Osteocyte (in vitro differentiated cells): Measurements from ENCODE around the gene PLPP6. TPM values are rescaled to one million over a fixed set of nuclear protein-coding genes. Genes with fewer than 3 reads are reported as not detected.

Experiments
- DNase-seq: peaks from one replicate; pipeline ENCODE4 v3.0.0; 2021; ENCODE audit warnings: mixed read lengths; ENCODE audit not compliant: unreplicated experiment; ENCODE audit errors: extremely low spot score
- H3K27ac Mint-ChIP-seq: one replicate; pipeline ENCODE4 v1.8.0; 2021; ENCODE audit warnings: mild to moderate bottlenecking, mixed read lengths; ENCODE audit not compliant: unreplicated experiment
- H3K27me3 Mint-ChIP-seq: one replicate; pipeline ENCODE4 v1.8.0; 2021; ENCODE audit warnings: mixed read lengths; ENCODE audit not compliant: unreplicated experiment
- H3K36me3 Mint-ChIP-seq: one replicate; pipeline ENCODE4 v1.8.0; 2021; ENCODE audit warnings: mixed read lengths; ENCODE audit not compliant: unreplicated experiment
- H3K4me1 Mint-ChIP-seq: one replicate; pipeline ENCODE4 v1.8.0; 2021; ENCODE audit warnings: mixed read lengths; ENCODE audit not compliant: unreplicated experiment
- H3K4me3 Mint-ChIP-seq: one replicate; pipeline ENCODE4 v1.8.0; 2021; ENCODE audit warnings: mild to moderate bottlenecking, moderate library complexity, mixed read lengths; ENCODE audit not compliant: unreplicated experiment
- H3K9me3 Mint-ChIP-seq: one replicate; pipeline ENCODE4 v1.8.0; 2021; ENCODE audit warnings: mixed read lengths; ENCODE audit not compliant: unreplicated experiment
- total RNA-seq: library from RNA; stranded (reverse); gene quantifications from 2 replicates; pipeline ENCODE4 v1.2.1, GENCODE V29; 2021
- TF ChIP-seq, protein P1 (sequence below): fragments of 200-600 bp; sonication (generic); IDR thresholded peaks from 2 replicates; pipeline ENCODE4 v1.5.0; 2021; ENCODE audit warnings: antibody characterized with exemption, mild to moderate bottlenecking, moderate library complexity

The PLPP6 gene
- total RNA-seq, 1 donor from 2014 or later: 8.1 TPM

GRCh38 chr9:4713849-4714248, 51.8 kb downstream of the PLPP6 start:
- H3K9me3 Mint-ChIP-seq: no peaks in the 10 kb centered on the region
- no peaks in the 10 kb centered on the region for H3K27me3 Mint-ChIP-seq
- H3K4me3 Mint-ChIP-seq: no peak overlapping the region
- no peak for DNase-seq
- TF ChIP-seq, protein P1, sequence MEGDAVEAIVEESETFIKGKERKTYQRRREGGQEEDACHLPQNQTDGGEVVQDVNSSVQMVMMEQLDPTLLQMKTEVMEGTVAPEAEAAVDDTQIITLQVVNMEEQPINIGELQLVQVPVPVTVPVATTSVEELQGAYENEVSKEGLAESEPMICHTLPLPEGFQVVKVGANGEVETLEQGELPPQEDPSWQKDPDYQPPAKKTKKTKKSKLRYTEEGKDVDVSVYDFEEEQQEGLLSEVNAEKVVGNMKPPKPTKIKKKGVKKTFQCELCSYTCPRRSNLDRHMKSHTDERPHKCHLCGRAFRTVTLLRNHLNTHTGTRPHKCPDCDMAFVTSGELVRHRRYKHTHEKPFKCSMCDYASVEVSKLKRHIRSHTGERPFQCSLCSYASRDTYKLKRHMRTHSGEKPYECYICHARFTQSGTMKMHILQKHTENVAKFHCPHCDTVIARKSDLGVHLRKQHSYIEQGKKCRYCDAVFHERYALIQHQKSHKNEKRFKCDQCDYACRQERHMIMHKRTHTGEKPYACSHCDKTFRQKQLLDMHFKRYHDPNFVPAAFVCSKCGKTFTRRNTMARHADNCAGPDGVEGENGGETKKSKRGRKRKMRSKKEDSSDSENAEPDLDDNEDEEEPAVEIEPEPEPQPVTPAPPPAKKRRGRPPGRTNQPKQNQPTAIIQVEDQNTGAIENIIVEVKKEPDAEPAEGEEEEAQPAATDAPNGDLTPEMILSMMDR: no peak
- H3K36me3 Mint-ChIP-seq: peaks cover 44% of the 10 kb centered on the region
- H3K4me1 Mint-ChIP-seq: no peaks in the 10 kb centered on the region
- H3K27ac Mint-ChIP-seq: no peak overlapping the region

GRCh38 chr9:4714266-4715016, 52.3 kb downstream of the PLPP6 start:
- H3K4me1 Mint-ChIP-seq: no peaks in the 10 kb centered on the region
- TF ChIP-seq, protein P1: no peak
- no peak overlapping the region for H3K27ac Mint-ChIP-seq
- H3K27me3 Mint-ChIP-seq: no peaks in the 10 kb centered on the region
- H3K36me3 Mint-ChIP-seq: peaks cover 41% of the 10 kb centered on the region
- DNase-seq: no peak
- no peak overlapping the region for H3K4me3 Mint-ChIP-seq
- H3K9me3 Mint-ChIP-seq: no peaks in the 10 kb centered on the region

Other genes starting within 250 kb of the PLPP6 start
- gene SLC1A1, start 171.8 kb upstream of the PLPP6 start, total RNA-seq: 6.8 and 7.0 TPM in 2 replicates
- 1.2 and 1.9 TPM in 2 replicates for gene SPATA6L, start 4.2 kb downstream of the PLPP6 start, total RNA-seq
- 14.9 and 19.9 TPM in 2 replicates for gene CDC37L1, start 17.3 kb downstream of the PLPP6 start, total RNA-seq
- gene AK3, start 78.9 kb downstream of the PLPP6 start, total RNA-seq: 46.0 and 47.5 TPM in 2 replicates
- gene RCL1, start 130.7 kb downstream of the PLPP6 start, total RNA-seq: 13.0 and 13.4 TPM in 2 replicates